K562 (cell line): ENCODE results near the gene NPEPL1. TPM values are rescaled to one million over a fixed set of nuclear protein-coding genes. Genes with fewer than 3 reads are reported as not detected.

Experiments used
- BRD4 ChIP-seq: fragments of 200-600 bp; sonication (generic); IDR thresholded peaks from 2 replicates; pipeline ENCODE4 v1.6.1; 2017; ENCODE audit warnings: inconsistent platforms
- CREB1 ChIP-seq, 2 experiments: sonication (generic) in 1 of 2; formaldehyde crosslinking in 1 of 2; IDR thresholded peaks; 2 replicates each; pipeline versions ENCODE4 v1.6.1 to v1.8.0; 2012 to 2022; ENCODE audit warnings: inconsistent platforms in 1 of 2, mild to moderate bottlenecking in 1 of 2, missing genetic modification reagents in 1 of 2, moderate library complexity in 1 of 2
- CREM ChIP-seq: IDR thresholded peaks from 2 replicates; pipeline ENCODE4 v1.6.1; 2014; ENCODE audit warnings: antibody characterized with exemption, low read depth
- MAZ ChIP-seq, 2 experiments: fragments of 450-650 bp in 1 of 2; sonication (generic) in 1 of 2; formaldehyde crosslinking; IDR thresholded peaks in 1 of 2; conservative IDR thresholded peaks in 1 of 2; 2 replicates each; pipeline versions ENCODE4 v1.4.0 to v1.5.0; 2020; ENCODE audit warnings: mild to moderate bottlenecking in 1 of 2, missing genetic modification reagents in 1 of 2
- SRF ChIP-seq, 2 experiments: fragments of 250-450, 450-650 bp in 1 of 2; sonication (Bioruptor Pico) in 1 of 2; sonication (generic) in 1 of 2; formaldehyde crosslinking; IDR thresholded peaks; 2 replicates each; pipeline versions ENCODE4 v1.5.0 to v1.5.1; 2020 to 2022; ENCODE audit warnings: mild to moderate bottlenecking in 1 of 2, missing genetic modification reagents in 1 of 2
- ZFX ChIP-seq: sonication (generic); formaldehyde crosslinking; IDR thresholded peaks from 2 replicates; pipeline ENCODE4 v1.8.0; 2022; ENCODE audit warnings: mild to moderate bottlenecking, missing genetic modification reagents, moderate library complexity
- polyA plus RNA-seq, 8 experiments: library from polyadenylated mRNA; depleted of rRNA in 4 of 8; stranded (reverse) in 5 of 8; unstranded in 3 of 8; fragments of >200 nt; fragmentation: Nextera tagmentation in 2 of 8; fragmentation: Illumina TruSeq in 1 of 8; extraction: Ambion mirVana in 2 of 8; extraction: Trizol in 1 of 8; gene quantifications; 2 replicates each; pipeline versions ENCODE4 v1.2.1 to v1.2.3, GENCODE V29; 2011 to 2014; ENCODE audit warnings: inconsistent platforms in 1 of 8, missing spikeins in 1 of 8
- total RNA-seq, 7 experiments: library from RNA; depleted of rRNA in 6 of 7; stranded (reverse); fragments of >200 nt in 6 of 7; fragmentation: Illumina TruSeq in 2 of 7; extraction: Trizol in 2 of 7; gene quantifications; 2 replicates each; pipeline versions ENCODE4 v1.2.1 to v1.2.3, GENCODE V29; 2011 to 2021; ENCODE audit warnings: low replicate concordance in 1 of 7
- TF ChIP-seq, protein P1 (sequence below): sonication (generic); formaldehyde crosslinking; IDR thresholded peaks from 2 replicates; pipeline ENCODE4 v1.8.0; 2022; ENCODE audit warnings: missing genetic modification reagents, mild to moderate bottlenecking, moderate library complexity, borderline replicate concordance

The NPEPL1 gene
- total and polyA plus RNA-seq, 9 of the 15 experiments (the other 6 are each of a cell fraction or from before 2014, with no cell fraction given): 0.04 to 5.6 (median 0.94) TPM

DNA sequence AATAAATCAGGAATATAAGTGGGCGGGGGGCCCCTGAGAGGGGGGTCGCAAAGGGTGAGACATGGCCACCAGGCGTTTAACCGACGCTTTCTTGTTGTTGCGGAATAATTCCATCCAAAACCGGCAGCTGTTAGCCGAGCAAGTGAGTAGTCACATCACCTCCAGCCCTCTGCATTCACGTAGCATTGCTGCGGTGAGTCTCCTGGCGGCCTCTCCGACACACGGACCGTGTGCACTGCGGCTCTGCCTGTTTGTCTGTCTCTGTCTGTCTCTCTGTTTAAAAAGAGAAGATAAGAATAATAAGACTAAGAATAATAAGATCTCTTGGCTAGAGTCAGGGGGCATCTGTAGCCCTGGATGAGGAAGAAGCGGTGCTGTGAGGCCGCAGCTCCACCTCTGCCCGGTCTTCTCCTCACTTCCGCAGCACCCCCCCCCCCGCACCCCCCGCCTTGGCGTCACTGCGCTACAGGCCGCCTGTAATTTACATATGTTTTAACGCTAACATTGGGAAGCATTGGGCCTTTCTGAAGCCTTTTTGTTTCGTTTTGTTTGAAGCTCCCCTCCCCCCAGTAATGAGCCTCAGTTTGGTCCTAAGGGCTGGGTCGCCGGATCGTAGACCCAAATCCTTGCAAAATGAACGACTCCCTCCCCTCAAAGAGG lies 40.5 kb upstream of the NPEPL1 start (continued):
- TF ChIP-seq MAZ (CRISPR knock-in tag; conservative IDR thresholded peaks at IDR 0.05 in 1 of 2, IDR thresholded peaks at IDR 0.05 in 1 of 2) (peak in 1 of 2 experiments; percentile 48; a peak in 2 of 4 replicates), CREM (peak; percentile 82), ZFX (CRISPR knock-in tag) (peak; percentile 73; the same call in 1 of the 2 replicates), SRF (CRISPR knock-in tag; IDR thresholded peaks at IDR 0.05) (0 out of 4 replicates have a peak, but pooled peaks of 1 of the 2 experiments have one; percentile 17), CREB1 (IDR thresholded peaks at IDR 0.05) (peak; percentile 62; the same call in 1 of the 2 replicates), CREB1 (CRISPR knock-in tag; IDR thresholded peaks at IDR 0.05) (no peak), BRD4 (0 out of 2 replicates have a peak, but pooled peaks have one; percentile 50)
- TF ChIP-seq, protein P1, sequence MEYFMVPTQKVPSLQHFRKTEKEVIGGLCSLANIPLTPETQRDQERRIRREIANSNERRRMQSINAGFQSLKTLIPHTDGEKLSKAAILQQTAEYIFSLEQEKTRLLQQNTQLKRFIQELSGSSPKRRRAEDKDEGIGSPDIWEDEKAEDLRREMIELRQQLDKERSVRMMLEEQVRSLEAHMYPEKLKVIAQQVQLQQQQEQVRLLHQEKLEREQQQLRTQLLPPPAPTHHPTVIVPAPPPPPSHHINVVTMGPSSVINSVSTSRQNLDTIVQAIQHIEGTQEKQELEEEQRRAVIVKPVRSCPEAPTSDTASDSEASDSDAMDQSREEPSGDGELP (CRISPR knock-in tag): peak; percentile 57
